ENCODE data around the gene BBLN. TPM values are rescaled to one million over a fixed set of nuclear protein-coding genes. Genes with fewer than 3 reads are reported as not detected.

Gene BBLN
- total RNA-seq, 1 experiment from 2014 or later = 48.5 TPM

- no peaks in the 10 kb centered on the region; the same call in 1 of the 2 replicates for H3K4me1 ChIP-seq (ENCODE audit: control insufficient read depth, insufficient read depth, low read length)
- no peaks in the 10 kb centered on the region for H3K36me3 ChIP-seq (ENCODE audit: control insufficient read depth, insufficient read depth, low read length)
- TF ChIP-seq POLR2AphosphoS5 (IDR thresholded peaks at IDR 0.05; ENCODE audit: low read depth, low read length) = no peak
- TF ChIP-seq CTCF (IDR thresholded peaks at IDR 0.05) = no peak
- TF ChIP-seq SIN3A (IDR thresholded peaks at IDR 0.05; ENCODE audit: borderline replicate concordance, insufficient read depth, low read depth, low read length) = no peak
- TF ChIP-seq TCF7L2 (IDR thresholded peaks at IDR 0.05; ENCODE audit: low read depth, low read length) = no peak
- TF ChIP-seq REST (IDR thresholded peaks at IDR 0.05; ENCODE audit: insufficient read depth in 1 of 2, low read depth in 2 of 2, low read length in 1 of 2) = no peak
- in situ Hi-C loops (cut with HindIII; ENCODE audit: low pct_unique_long_range_greater_than_20kb, low sequenced_read_pairs) (no loop called here), intact Hi-C loops (cut with micrococcal nuclease; ENCODE audit: unreplicated experiment) (no loop called here)
- H3K27ac ChIP-seq (ENCODE audit: low read length) = no peak overlapping the region
- H3K9me3 ChIP-seq (ENCODE audit: control insufficient read depth, insufficient read depth, low read depth, low read length) = no peaks in the 10 kb centered on the region
- BruUV-seq (replicated peaks) = no TSS peak
- ATAC-seq = no peak
- H3K27me3 ChIP-seq (ENCODE audit: control insufficient read depth, insufficient read depth, low read length) = no peaks in the 10 kb centered on the region
- no peak for DNase-seq (ENCODE audit: low read depth, low spot score)
- POLR2A ChIA-PET = no interaction called here
- CTCF ChIA-PET = no interaction called here
- H3K4me3 ChIP-seq (ENCODE audit: low read depth in 2 of 2, low read length in 2 of 2) = no peak overlapping the region
Measured at GRCh38 chr9:128120061-128120740, 39.9 kb upstream of the BBLN start.

GRCh38 chr9:128120741-128121465, 39.2 kb upstream of the BBLN start:
- ChIA-PET CTCF (no interaction called here), POLR2A (no interaction called here)
- Histone ChIP-seq H3K27me3 (ENCODE audit: control insufficient read depth, insufficient read depth, low read length) (no peaks in the 10 kb centered on the region), H3K36me3 (ENCODE audit: control insufficient read depth, insufficient read depth, low read length) (no peaks in the 10 kb centered on the region), H3K4me3 (ENCODE audit: low read depth in 2 of 2, low read length in 2 of 2) (no peak overlapping the region), H3K4me1 (ENCODE audit: control insufficient read depth, insufficient read depth, low read length) (peaks cover 3% of the 10 kb centered on the region; the same call in 1 of the 2 replicates), H3K27ac (ENCODE audit: low read length) (no peak overlapping the region), H3K9me3 (ENCODE audit: control insufficient read depth, insufficient read depth, low read depth, low read length) (no peaks in the 10 kb centered on the region)
- in situ Hi-C loops (cut with HindIII; ENCODE audit: low pct_unique_long_range_greater_than_20kb, low sequenced_read_pairs) = no loop called here
- TF ChIP-seq REST (IDR thresholded peaks at IDR 0.05; ENCODE audit: insufficient read depth in 1 of 2, low read depth in 2 of 2, low read length in 1 of 2) = no peak
- no peak for TF ChIP-seq POLR2AphosphoS5 (IDR thresholded peaks at IDR 0.05; ENCODE audit: low read depth, low read length)
- no peak for TF ChIP-seq TCF7L2 (IDR thresholded peaks at IDR 0.05; ENCODE audit: low read depth, low read length)
- no peak for TF ChIP-seq CTCF (IDR thresholded peaks at IDR 0.05)
- no peak for TF ChIP-seq SIN3A (IDR thresholded peaks at IDR 0.05; ENCODE audit: borderline replicate concordance, insufficient read depth, low read depth, low read length)
- ATAC-seq (no peak), DNase-seq (ENCODE audit: low read depth, low spot score) (no peak)
- no TSS peak for BruUV-seq (replicated peaks)
- intact Hi-C loops (cut with micrococcal nuclease; ENCODE audit: unreplicated experiment) = no loop called here

Data from Panc1 (cell line).